ENCODE results near the gene MYO3B. TPM values are rescaled to one million over a fixed set of nuclear protein-coding genes. Genes with fewer than 3 reads are reported as not detected.
A peak's percentile ranks its signal among the peaks of the same experiment; 100 is the strongest.

MYO3B gene
- polyA plus RNA-seq, 1 experiment: 0.10 TPM

- H3K9me3 ChIP-seq (ENCODE audit: control insufficient read depth, insufficient read depth, low read length): no peaks in the 10 kb centered on the region
- CTCF ChIA-PET: no interaction called here
- H3K4me3 ChIP-seq (ENCODE audit: low read depth, low read length): no peak overlapping the region
- TF ChIP-seq, protein P1, sequence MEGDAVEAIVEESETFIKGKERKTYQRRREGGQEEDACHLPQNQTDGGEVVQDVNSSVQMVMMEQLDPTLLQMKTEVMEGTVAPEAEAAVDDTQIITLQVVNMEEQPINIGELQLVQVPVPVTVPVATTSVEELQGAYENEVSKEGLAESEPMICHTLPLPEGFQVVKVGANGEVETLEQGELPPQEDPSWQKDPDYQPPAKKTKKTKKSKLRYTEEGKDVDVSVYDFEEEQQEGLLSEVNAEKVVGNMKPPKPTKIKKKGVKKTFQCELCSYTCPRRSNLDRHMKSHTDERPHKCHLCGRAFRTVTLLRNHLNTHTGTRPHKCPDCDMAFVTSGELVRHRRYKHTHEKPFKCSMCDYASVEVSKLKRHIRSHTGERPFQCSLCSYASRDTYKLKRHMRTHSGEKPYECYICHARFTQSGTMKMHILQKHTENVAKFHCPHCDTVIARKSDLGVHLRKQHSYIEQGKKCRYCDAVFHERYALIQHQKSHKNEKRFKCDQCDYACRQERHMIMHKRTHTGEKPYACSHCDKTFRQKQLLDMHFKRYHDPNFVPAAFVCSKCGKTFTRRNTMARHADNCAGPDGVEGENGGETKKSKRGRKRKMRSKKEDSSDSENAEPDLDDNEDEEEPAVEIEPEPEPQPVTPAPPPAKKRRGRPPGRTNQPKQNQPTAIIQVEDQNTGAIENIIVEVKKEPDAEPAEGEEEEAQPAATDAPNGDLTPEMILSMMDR (IDR thresholded peaks at IDR 0.05; ENCODE audit: low read depth, low read length): no peak
- no peaks in the 10 kb centered on the region for H3K27me3 ChIP-seq (ENCODE audit: control insufficient read depth, insufficient read depth, low read length)
- POLR2A ChIA-PET: no interaction called here
- DNase-seq (ENCODE audit: low read depth, low spot score): no peak
- H3K27ac ChIP-seq (ENCODE audit: low read depth, low read length): peak overlapping the region; percentile 42
Observed at GRCh38 chr2:170156592-170156991, 21.4 kb upstream of the MYO3B start.

DNA sequence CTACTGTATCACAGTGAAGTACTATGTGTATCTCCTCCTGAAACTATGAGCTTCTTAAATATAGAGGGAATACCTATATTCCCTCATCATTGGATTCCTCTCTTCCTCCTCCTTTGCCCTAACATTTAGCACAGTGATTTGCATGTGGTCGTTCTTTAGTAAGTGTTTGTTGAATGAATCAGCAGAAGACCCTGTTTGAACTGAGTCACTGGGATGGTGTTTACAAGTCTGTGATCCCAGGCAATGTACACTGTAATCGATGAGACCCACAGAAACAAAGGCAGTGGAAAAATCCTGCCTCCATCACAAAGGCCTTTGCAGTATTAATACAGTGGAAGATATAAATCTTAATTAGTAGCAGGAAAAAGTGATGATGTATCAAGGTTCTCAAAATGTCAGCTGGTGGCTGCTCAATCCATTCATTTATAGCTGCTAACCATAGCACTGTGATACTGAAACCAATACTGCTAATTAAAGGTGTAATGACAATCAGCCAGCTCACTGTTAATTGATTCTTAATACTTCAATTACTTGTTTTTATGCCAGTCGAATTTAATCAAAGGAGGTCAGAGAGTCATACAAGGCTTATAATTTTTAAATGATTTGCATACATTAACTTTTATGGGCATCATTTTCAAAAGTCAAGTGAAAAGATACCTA, 20.8 kb upstream of the MYO3B start:
- Histone ChIP-seq H3K27me3 (ENCODE audit: control insufficient read depth, insufficient read depth, low read length) (no peaks in the 10 kb centered on the region), H3K27ac (ENCODE audit: low read depth, low read length) (no peak overlapping the region), H3K4me3 (ENCODE audit: low read depth, low read length) (no peak overlapping the region), H3K9me3 (ENCODE audit: control insufficient read depth, insufficient read depth, low read length) (no peaks in the 10 kb centered on the region)
- TF ChIP-seq, protein P1 (IDR thresholded peaks at IDR 0.05; ENCODE audit: low read depth, low read length): no peak
- peak; percentile 53 for DNase-seq (ENCODE audit: low read depth, low spot score)
- ChIA-PET POLR2A (no interaction called here), CTCF (no interaction called here)

DNA sequence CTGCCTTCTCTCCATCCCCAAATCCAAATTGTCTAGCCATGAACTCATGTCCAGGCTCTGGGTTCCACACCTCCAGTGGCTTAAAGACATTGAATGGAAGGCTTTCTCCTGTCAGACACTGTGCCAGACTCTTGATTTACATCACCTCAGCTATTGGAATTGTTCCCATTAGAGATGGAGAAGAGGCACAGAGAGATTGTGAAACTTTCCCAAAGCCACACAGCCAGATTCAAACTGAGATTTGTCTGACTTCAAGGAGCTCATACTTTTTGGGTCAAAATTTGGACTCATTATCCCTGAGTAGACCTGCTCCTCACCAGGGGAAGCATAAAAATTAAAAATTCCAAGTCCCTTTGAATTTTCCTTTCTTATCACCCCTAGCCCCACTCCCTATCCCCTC, 18.9 kb upstream of the MYO3B start:
- Histone ChIP-seq H3K27me3 (ENCODE audit: control insufficient read depth, insufficient read depth, low read length) (no peaks in the 10 kb centered on the region), H3K4me3 (ENCODE audit: low read depth, low read length) (no peak overlapping the region), H3K27ac (ENCODE audit: low read depth, low read length) (no peak overlapping the region), H3K9me3 (ENCODE audit: control insufficient read depth, insufficient read depth, low read length) (no peaks in the 10 kb centered on the region)
- ChIA-PET CTCF (no interaction called here), POLR2A (no interaction called here)
- DNase-seq (ENCODE audit: low read depth, low spot score): no peak
- TF ChIP-seq, protein P1 (IDR thresholded peaks at IDR 0.05; ENCODE audit: low read depth, low read length): no peak

DNA sequence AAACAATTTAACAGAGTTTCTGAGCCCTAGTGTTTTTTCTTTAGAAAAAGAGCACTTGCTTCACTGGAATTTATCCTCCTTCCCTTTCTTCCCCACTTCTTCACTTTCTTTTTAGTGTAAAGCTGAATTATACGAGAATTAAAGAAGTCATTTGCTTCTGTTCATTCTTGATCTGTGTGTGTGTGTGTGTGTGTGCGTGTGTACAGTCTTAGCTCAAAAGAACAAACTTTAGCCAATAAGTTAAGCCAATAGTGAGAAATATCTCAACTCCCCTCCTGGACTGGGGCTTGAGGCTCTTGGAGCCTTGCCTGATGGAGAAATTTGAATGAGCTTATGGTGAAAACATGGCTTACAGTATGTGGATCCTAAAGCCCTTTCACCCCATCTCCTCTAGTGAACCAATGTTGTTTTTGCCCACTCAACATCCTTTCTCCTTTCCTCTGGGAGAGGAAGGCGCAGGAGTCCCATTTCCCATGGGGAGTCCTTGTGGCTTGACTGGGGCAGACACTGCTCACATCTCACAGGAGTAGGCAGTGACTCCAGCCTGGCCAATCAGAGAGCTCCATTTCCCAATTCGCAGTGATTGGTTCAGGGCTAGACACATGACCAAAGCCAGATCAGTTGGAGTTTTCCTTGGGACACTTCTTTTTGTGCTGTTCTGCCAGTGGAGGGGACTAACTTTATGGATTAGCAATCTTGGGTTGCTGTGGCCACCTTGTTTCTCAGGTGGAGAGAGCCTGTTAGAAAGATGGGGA, 16.3 kb upstream of the MYO3B start:
- no peaks in the 10 kb centered on the region for H3K9me3 ChIP-seq (ENCODE audit: control insufficient read depth, insufficient read depth, low read length)
- POLR2A ChIA-PET: no interaction called here
- no peak overlapping the region for H3K27ac ChIP-seq (ENCODE audit: low read depth, low read length)
- no peak overlapping the region for H3K4me3 ChIP-seq (ENCODE audit: low read depth, low read length)
- no peak for DNase-seq (ENCODE audit: low read depth, low spot score)
- CTCF ChIA-PET: interaction anchor here (0.6 to 1.7 kb wide), 2 partner anchors 8 to 74 kb away, joined by 4 to 6 read pairs; no protein-coding TSS in a partner anchor
- TF ChIP-seq, protein P1 (IDR thresholded peaks at IDR 0.05; ENCODE audit: low read depth, low read length): no peak
- no peaks in the 10 kb centered on the region for H3K27me3 ChIP-seq (ENCODE audit: control insufficient read depth, insufficient read depth, low read length)

DNA sequence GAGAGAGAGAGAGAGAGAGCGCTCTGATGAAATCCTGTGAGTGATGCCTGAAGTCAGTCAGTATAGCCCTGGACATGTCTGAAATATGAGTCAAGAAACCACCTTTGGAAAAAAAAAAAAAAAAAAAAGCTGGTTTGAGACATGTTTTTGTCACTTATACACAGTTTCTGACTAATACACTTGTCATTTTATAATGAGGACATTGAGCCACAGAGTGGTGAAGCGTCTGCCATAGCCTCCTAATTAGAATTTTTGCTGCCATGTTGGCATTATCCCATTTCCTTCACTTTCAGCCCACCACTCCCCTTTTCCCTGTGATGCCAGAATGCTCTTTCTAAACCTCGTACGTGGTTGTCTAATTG, 15.7 kb upstream of the MYO3B start:
- no peaks in the 10 kb centered on the region for H3K9me3 ChIP-seq (ENCODE audit: control insufficient read depth, insufficient read depth, low read length)
- no peak for DNase-seq (ENCODE audit: low read depth, low spot score)
- ChIA-PET CTCF (interaction anchor here (0.6 to 1.7 kb wide), 2 partner anchors 9 to 73 kb away, joined by 4 to 6 read pairs; no protein-coding TSS in a partner anchor), POLR2A (interaction anchor here (0.6 kb wide), 1 partner anchor 32 kb away, joined by 9 read pairs; no protein-coding TSS in a partner anchor)
- TF ChIP-seq, protein P1 (IDR thresholded peaks at IDR 0.05; ENCODE audit: low read depth, low read length): no peak
- no peak overlapping the region for H3K4me3 ChIP-seq (ENCODE audit: low read depth, low read length)
- no peak overlapping the region for H3K27ac ChIP-seq (ENCODE audit: low read depth, low read length)
- no peaks in the 10 kb centered on the region for H3K27me3 ChIP-seq (ENCODE audit: control insufficient read depth, insufficient read depth, low read length)
